Measurements from ENCODE around the gene SPATA46.
"Not testable (repeated sequence)": the region's sequence is repeated elsewhere in the genome, so short reads cannot be mapped to it uniquely, and the experiment has no call there.

SPATA46 gene

DNA sequence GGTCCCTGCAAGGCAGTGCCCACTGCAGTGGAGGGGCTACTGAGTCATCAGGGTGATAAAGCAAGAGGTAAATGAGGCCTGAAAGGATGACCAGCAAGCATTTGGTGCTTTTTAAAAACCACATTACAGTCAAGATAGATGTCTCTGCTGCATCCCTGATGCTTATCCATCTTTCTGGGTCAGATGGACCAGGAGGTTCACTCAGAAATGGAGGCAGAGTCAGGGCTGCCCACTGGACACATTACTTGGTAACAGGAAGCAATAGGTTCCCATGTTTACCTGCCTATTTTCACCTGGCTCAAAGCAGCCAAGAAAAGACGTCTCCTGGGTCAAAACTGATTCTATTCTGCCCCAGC, 3.6 kb downstream of the SPATA46 start:
- DNase-seq = no peak

DNA sequence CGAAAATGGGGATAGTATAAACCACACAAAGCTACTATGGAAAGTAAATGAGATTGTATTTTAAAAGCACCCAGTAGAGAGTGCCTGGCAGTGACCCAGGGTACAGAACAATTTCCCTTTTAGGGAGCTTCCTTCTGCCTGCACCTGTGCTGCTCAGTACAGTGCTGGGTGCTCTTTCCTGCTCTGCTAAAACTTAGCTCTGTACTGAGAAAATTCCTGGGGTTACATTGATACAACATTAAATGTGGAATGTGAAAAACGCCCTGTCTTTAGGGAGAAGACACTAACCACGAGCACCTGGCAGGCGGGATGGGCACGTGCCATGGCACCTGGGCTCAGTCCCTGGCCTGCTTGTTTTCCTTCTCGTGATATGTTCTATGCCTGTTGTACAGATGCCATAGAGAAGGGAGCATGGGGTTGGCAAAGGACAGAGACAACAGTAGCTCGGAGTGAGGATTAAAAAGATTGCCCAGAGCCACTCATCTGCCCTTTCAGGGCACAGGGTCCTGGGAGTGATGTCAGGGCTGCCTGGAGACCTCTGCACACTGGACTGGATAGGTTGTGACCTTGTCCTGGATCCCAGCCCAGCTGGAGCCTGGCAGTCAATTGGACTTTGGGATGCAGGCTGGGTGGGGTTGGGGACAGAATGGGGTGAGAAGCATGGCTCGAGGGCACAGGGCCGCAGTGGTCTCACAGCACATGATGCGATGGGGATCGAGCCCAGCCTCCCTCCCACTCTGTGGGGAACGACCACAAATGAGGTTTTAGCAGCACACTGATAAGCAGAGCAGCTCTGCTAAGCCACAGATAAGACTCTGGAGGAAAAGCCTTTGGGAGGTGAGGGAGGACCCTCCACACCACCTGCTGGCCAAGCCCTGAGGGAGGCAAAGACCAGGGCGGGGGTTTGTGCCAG, 4.2 kb downstream of the SPATA46 start:
- DNase-seq = no peak

DNA sequence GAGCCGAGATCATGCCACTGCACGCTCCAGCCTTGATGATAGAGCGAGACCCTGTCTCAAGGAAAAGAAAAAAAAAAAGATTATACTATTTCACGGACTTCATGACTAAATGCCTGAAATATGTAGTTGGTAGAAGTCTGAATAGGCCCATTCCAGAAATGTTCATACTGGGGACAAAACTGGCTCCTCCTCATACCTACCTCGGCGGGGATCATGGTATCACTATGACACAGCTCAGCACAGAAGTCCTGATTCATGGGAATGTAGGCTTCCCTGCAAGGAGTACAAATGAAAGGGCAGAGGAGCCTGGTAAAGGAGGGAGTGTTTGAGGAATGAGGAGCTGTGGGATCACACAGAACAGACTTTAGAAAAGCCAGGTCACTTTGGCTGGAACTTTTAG, 5.0 kb downstream of the SPATA46 start:
- no peak for DNase-seq

GRCh38 chr1:162370721-162371120, 5.9 kb downstream of the SPATA46 start:
- no peak for DNase-seq

GRCh38 chr1:162370161-162370560, 6.5 kb downstream of the SPATA46 start:
- DNase-seq = no peak

DNA sequence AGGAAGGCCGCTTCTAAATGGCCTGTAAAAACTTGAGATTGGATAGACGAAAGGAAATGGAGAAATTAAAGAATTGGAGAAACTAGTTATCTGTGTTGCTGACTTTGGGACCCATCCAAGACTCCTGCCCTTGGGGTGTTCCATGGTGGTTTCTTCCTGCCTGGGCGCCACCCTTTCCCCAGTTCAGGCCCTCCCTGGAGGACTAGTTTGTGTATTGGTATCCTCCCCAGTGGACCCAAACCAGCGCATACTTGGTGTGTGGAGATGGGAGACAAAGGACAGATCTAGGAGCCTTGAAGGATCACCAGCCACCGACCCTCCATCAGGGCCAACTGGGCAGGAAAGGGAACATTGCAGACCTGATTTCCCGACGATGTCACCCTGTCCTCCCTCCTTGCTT, 7.1 kb downstream of the SPATA46 start:
- no peak for DNase-seq

DNA sequence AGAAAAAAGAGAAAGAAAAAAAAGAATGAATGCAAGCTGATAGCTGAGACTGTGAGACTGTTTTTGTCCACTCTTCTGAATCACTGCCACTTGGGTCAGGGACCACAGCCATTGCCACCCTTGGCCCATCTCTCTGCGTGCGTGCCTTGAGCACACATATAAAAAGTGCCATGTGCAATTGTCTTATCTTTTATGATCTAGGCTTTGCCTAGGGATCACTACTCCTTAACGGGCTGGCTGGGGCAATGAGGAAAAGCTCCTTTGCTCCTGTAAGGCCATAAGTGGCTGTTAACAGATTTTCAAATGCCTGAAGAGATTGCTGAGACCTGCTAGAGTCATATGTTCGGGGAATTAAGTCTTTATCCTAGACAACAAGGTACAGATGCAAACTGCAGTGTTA, 8.2 kb downstream of the SPATA46 start:
- DNase-seq = no peak

DNA sequence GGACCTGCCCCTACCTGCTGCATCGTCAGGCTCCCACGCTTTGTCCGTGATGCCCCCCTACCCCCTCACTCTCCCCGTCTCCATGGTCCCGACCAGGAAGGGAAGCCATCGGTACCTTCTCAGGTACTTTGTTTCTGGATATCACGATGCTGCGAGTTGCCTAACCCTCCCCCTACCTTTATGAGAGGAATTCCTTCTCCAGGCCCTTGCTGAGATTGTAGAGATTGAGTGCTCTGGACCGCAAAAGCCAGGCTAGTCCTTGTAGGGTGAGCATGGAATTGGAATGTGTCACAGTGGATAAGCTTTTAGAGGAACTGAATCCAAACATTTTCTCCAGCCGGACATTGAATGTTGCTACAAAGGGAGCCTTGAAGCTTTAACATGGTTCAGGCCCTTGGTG, 8.9 kb downstream of the SPATA46 start:
- DNase-seq = no peak

DNA sequence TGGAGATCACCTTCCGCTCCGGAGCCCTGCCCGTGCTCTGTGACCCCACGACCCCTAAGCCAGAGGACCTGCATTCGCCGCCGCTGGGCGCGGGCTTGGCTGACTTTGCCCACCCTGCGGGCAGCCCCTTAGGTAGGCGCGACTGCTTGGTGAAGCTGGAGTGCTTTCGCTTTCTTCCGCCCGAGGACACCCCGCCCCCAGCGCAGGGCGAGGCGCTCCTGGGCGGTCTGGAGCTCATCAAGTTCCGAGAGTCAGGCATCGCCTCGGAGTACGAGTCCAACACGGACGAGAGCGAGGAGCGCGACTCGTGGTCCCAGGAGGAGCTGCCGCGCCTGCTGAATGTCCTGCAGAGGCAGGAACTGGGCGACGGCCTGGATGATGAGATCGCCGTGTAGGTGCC, 9.6 kb downstream of the SPATA46 start:
- no peak for DNase-seq

GRCh38 chr1:162366671-162367070, 10.0 kb downstream of the SPATA46 start:
- DNase-seq = no peak

DNA sequence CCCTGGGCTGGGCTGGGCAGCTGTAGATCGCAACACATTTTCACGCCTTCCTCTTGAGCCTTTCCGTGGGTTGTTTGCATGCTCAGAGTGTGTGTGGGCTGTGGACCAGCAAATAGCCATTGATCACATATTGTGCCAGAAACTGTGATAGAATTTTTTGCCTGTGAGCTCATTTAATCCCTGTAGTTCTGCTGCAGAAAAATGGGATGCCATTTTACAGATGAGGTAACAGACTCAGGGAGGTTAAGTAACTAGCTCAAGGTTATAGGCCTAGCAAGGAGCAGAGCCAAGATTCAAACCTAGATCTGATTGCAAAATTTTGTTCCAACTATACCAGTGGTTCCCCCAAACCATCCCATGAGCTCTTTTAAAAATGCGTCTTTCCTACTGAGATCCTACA, 10.5 kb downstream of the SPATA46 start:
- DNase-seq = no peak

DNA sequence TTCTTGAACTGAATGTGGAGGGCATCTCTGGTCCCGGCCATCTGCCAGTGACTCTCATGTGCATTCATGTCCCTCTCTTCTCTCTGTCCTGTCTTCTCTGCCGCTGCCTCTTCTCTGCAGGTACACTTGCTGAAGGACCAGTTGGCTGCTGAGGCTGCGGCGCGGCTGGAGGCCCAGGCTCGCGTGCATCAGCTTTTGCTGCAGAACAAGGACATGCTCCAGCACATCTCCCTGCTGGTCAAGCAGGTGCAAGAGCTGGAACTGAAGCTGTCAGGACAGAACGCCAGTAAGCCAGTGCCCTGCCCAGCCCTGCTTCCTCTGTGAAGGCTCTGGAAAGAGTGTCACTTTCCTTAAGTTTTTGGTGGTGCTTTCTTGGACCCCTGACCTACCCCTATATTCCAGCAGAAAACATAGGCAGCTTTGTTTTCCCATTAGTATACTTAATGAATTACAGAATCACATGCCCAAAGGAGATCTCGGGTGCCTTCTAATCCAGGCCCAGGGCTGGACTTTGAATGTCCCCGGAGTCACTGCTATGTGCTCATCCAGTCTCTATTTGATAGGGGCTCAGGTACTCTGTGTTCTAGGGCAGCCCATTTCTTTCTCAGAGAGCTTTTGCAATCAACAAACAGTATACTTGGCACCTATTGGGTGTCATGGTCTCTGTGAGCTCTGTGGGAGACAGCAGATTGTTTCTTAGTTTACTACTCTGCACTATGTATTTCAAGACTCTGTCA, 11.2 kb downstream of the SPATA46 start:
- no peak for DNase-seq

GRCh38 chr1:162364498-162364897, 12.2 kb downstream of the SPATA46 start:
- DNase-seq = no peak

GRCh38 chr1:162363823-162364222, 12.8 kb downstream of the SPATA46 start:
- no peak for DNase-seq

DNA sequence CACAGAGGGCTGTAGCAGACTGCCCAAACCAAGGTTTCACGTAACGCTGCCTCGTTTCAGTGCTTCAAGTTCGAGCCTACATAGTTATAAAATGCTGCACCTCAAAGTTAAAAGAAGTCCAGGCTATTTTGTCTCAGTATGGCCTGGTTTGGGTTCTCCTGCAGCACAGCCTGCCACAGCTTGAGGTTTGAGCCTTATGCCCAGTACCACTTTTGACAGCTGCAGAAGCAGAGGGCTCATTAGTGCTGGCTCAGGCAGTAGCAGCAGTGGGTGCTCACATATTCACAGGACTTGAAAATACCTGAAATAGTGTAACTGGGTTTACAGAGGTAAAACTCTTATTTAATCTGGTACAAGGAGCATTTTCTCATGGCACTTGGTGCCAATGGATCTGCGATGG, 15.3 kb downstream of the SPATA46 start:
- no peak for DNase-seq

DNA sequence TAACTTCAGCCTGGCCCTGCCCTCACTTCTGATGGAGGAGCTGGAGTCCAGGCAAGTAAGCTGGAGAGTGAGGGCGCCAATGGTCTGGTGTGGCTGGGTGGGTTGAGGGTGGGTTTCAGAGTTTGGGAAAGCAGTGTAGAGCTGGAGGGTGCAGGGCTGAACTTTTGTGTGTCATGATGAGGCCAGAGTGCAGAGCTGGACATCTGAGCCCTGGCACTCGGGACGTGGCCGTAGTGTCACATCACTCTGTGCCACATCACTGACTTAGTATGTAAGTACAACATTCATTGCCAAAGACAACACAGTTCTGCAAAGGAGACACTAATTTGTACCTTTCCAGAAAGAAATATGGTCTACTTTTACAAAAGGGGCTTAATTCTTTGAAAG, 15.8 kb downstream of the SPATA46 start:
- no peak for DNase-seq

GRCh38 chr1:162360237-162360873, 16.3 kb downstream of the SPATA46 start:
- no peak for DNase-seq

- no peak for DNase-seq
These were observed 17.0 kb downstream of the SPATA46 start for GRCh38 chr1:162359523-162360236.

DNA sequence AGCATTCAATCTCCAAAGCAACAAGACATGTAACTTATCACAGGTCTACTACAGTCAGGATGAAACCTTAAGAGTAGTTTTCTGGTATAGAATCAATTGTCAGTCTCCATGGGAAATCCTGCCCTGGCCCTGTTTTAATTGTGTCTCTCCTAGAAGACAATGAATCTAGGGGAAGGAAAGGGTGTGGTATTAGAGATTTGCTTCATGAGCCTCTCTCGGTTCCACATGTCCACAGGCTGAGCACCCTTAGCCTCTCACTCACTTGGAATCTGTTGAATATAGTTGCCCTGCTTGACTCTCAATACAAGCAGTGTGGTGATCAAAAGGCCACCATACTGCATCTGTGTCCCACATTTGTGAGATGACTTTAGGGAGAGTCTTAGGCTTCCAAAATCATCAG, 17.7 kb downstream of the SPATA46 start:
- DNase-seq = no peak

DNA sequence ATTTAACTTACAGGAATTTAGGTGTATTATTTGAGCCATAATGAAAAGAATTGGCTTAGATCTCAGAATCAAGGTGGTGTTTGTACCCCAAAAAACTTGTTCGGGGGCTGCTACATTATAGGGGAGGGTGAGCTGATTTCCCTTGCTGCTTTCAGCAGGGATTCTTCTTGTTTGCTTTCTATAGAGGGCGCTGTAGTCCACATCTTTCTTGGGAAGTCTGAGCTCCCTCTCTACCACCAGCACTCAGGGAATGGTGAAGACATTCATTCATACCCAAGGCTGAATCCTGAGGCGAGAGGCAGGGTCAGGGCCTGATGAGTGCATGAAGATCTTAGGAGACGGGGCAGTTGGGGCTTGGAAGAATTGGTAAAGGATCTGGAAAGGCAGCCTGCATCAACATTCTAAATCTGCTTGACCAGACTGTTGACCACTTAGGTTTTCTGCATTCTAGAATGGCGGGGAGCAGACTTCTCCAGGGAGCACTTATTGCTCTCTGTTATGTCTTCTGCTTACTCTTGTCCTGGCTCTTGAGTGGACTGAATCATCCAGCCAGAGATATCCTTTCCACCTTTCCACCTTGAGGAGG, 18.9 kb downstream of the SPATA46 start:
- DNase-seq = no peak

- DNase-seq = no peak
These were observed 23.0 kb downstream of the SPATA46 start for GRCh38 chr1:162353702-162354101.

DNA sequence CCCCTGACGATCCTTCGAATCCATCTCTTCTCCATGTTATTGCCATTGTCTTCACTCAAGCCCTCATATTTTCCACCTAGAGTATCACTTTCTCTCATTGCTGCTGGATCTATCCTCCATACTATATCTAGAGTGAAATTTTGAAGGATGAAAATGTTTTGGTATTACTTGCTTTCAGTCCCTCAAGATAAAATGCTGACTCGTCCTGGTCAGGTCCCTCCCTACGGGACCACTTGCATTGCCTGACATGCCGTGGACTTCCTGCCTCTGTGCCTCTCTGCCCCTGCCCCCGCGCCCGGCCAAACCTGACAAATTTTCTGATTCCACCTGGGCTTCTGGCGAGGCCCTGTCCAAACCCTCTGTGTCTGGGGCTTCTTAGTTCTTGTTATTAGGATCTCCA, 23.6 kb downstream of the SPATA46 start:
- no peak for DNase-seq

DNA sequence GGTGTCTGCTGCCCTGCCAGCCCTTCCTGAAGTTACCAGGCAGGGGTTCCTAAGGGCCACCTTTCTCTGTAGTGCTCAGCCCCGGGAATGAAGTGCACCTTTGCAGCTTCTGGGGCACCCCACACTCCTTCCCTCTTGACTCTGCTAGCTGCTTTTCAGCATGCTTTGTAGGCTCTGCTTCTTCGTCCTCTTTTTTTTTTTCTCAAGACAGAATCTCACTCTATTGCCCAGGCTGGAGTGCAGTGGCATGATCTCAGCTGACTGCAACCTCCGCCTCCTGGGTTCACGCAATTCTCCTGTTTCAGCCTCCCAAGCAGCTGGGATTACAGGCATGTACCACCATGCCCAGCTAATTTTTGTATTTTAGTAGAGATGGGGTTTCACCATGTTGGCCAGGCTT, 24.8 kb downstream of the SPATA46 start:
- DNase-seq = not testable (repeated sequence)

All from stimulated activated naive CD4-positive, alpha-beta T cell (primary cell).